ENCODE measurements around the gene PSME3IP1. TPM values are rescaled to one million over a fixed set of nuclear protein-coding genes. Genes with fewer than 3 reads are reported as not detected.

Gene PSME3IP1
- total and polyA plus RNA-seq, 2 of the 8 experiments (the other 6 are each of a cell fraction or from before 2014, with no cell fraction given), result 95.1 to 98.3 TPM

DNA sequence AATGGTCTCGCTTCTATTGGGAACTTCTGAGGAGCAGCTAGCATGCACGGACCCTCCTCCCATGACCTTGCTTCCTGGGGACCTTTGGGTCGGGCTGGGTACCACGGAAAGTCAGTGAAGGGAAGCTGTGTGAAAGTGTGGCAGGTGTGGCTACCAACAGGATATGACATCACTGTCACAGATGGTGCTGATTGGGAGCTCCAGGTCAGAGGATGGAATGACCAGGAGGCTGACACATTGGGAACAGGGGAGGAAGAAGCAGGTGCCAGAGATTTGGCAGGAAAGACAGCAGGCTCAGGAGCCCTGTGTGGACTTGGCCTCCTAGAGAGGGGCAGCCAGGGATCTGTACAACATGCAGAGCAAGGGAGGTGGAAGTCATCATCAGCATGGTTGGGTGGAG, 59.4 kb downstream of the PSME3IP1 start:
- H3K79me2 ChIP-seq (ENCODE audit: control insufficient read depth in 1 of 2, insufficient read depth in 2 of 2, low read length in 2 of 2), result no peaks in the 10 kb centered on the region
- H3K4me1 ChIP-seq (replicated peaks in 1 of 4; ENCODE audit: control insufficient read depth in 3 of 4, insufficient read depth in 4 of 4, low read length in 3 of 4), result no peaks in the 10 kb centered on the region; a peak in 1 of 7 replicates
- H4K20me1 ChIP-seq (replicated peaks in 1 of 2; ENCODE audit: control insufficient read depth in 1 of 2, insufficient read depth in 2 of 2, low read length in 2 of 2), result no peaks in the 10 kb centered on the region
- no peaks in the 10 kb centered on the region for H3K27me3 ChIP-seq (replicated peaks in 1 of 4; ENCODE audit: control insufficient read depth in 3 of 4, extremely low read depth in 1 of 4, insufficient read depth in 3 of 4, low read length in 3 of 4)
- no peak overlapping the region for H3K23ac ChIP-seq (ENCODE audit: insufficient read length)
- no peak overlapping the region for H2BK15ac ChIP-seq (ENCODE audit: low read length)
- no peak overlapping the region for H3K4ac ChIP-seq (replicated peaks; ENCODE audit: insufficient read length, low read depth, low read length)
- no peak for FAIRE-seq
- 87% methylated on average over 4 of the region's 4 CpGs; no CpG with 5 or more reads in 1 of the 2 experiments for WGBS, 2 experiments (ENCODE audit: extremely low coverage in 1 of 2, insufficient coverage in 1 of 2, insufficient read length in 1 of 2, insufficient replicate concordance in 2 of 2, low coverage in 1 of 2, low lambda C conversion rate in 2 of 2, missing lambda C conversion rate in 1 of 2)
- CTCF ChIA-PET (ENCODE audit: partially characterized antibody), result interaction anchor here (0.6 to 1.8 kb wide), 7 partner anchors 20 to 914 kb away, joined by 3 to 4 read pairs (median 3); no protein-coding TSS in a partner anchor
- no peak overlapping the region for H3K27ac ChIP-seq (ENCODE audit: low read depth, low read length)
- POLR2A ChIA-PET (ENCODE audit: partially characterized antibody), result interaction anchor here (0.9 to 1.2 kb wide), 2 partner anchors 9 to 15 kb away, joined by 3 to 4 read pairs; no protein-coding TSS in a partner anchor
- H3K18ac ChIP-seq (ENCODE audit: extremely low read depth, low read length), result no peak overlapping the region
- no peak overlapping the region for H3K56ac ChIP-seq (replicated peaks; ENCODE audit: insufficient read length, low read depth, low read length)
- DNase-seq (ENCODE audit: low read depth in 1 of 2, low spot score in 2 of 2), result no peak
- H2BK12ac ChIP-seq (ENCODE audit: low read depth, low read length), result no peak overlapping the region
- H3K9ac ChIP-seq (replicated peaks in 1 of 4; ENCODE audit: extremely low read depth in 1 of 4, low read depth in 3 of 4, low read length in 3 of 4), result no peak overlapping the region
- H2BK20ac ChIP-seq (ENCODE audit: low read length), result no peak overlapping the region
- H4K8ac ChIP-seq (ENCODE audit: extremely low read depth, insufficient read depth, low read length), result peak overlapping the region; percentile 59
- H3K9me3 ChIP-seq (ENCODE audit: insufficient read depth in 2 of 2, low read depth in 1 of 2, low read length in 1 of 2), result no peaks in the 10 kb centered on the region
- no peaks in the 10 kb centered on the region for H3K79me1 ChIP-seq (ENCODE audit: low read depth, low read length)
- H3K14ac ChIP-seq (ENCODE audit: insufficient read length), result no peak overlapping the region
- TF ChIP-seq POLR2AphosphoS5 (IDR thresholded peaks at IDR 0.05; ENCODE audit: low read depth, low read length) (no peak), CBX5 (IDR thresholded peaks at IDR 0.05; ENCODE audit: low read depth, low read length) (no peak), BCL11A (IDR thresholded peaks at IDR 0.05; ENCODE audit: low read depth in 2 of 2, low read length in 2 of 2) (no peak), BACH1 (IDR thresholded peaks at IDR 0.05; ENCODE audit: low read length) (no peak), POU5F1 (IDR thresholded peaks at IDR 0.05; ENCODE audit: low read depth, low read length) (no peak)
- TF ChIP-seq, protein P1, sequence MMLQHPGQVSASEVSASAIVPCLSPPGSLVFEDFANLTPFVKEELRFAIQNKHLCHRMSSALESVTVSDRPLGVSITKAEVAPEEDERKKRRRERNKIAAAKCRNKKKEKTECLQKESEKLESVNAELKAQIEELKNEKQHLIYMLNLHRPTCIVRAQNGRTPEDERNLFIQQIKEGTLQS (IDR thresholded peaks at IDR 0.05; ENCODE audit: insufficient read depth, low read depth, low read length), result no peak
- H3K4me3 ChIP-seq (ENCODE audit: extremely low read depth in 1 of 4, insufficient read depth in 2 of 4, low read depth in 3 of 4, low read length in 4 of 4), result no peak overlapping the region
- H3K23me2 ChIP-seq (ENCODE audit: low read depth, low read length), result no peaks in the 10 kb centered on the region
- no peak overlapping the region for H4K91ac ChIP-seq (replicated peaks; ENCODE audit: insufficient read length, low read length)
- no peaks in the 10 kb centered on the region for H3K36me3 ChIP-seq (ENCODE audit: control insufficient read depth in 2 of 4, insufficient read depth in 4 of 4, low read length in 3 of 4)
- H4K5ac ChIP-seq (ENCODE audit: insufficient read length, low read depth, low read length), result no peak overlapping the region
- no peak overlapping the region for H2BK5ac ChIP-seq (ENCODE audit: low read depth, low read length)
- H2BK120ac ChIP-seq (replicated peaks; ENCODE audit: low read depth, low read length), result no peak overlapping the region
- H2AFZ ChIP-seq (ENCODE audit: low read length), result no peak overlapping the region
- no peak overlapping the region for H2AK5ac ChIP-seq (ENCODE audit: low read depth, low read length)
- no peak overlapping the region for H3K4me2 ChIP-seq (ENCODE audit: insufficient read depth in 1 of 2, low read depth in 2 of 2, low read length in 2 of 2)
